Transverse colon (tissue), 4 donors: ENCODE results near the gene SQOR.
A peak's percentile ranks its signal among the peaks of the same experiment; 100 is the strongest.

Experiments used
- CTCF ChIP-seq, 5 experiments: fragments of 200-600 bp in 3 of 5; fragments of 450-650 bp in 2 of 5; sonication (generic) in 3 of 5; IDR thresholded peaks; 1 replicate in 2 of 5; 2 replicates in 3 of 5; pipeline ENCODE4 v1.5.1; 2016 to 2017; ENCODE audit warnings: antibody characterized with exemption in 5 of 5, inconsistent platforms in 3 of 5, mild to moderate bottlenecking in 2 of 5, moderate library complexity in 1 of 5
- EP300 ChIP-seq: sonication (generic); formaldehyde crosslinking; IDR thresholded peaks from one replicate; pipeline ENCODE4 v1.6.1; 2017; ENCODE audit warnings: antibody characterized with exemption, low read depth
- POLR2AphosphoS5 ChIP-seq, 3 donors: sonication (generic); formaldehyde crosslinking; IDR thresholded peaks; one replicate each; pipeline ENCODE4 v1.6.1; 2016; ENCODE audit warnings: antibody characterized with exemption in 3 of 3

- TF ChIP-seq POLR2AphosphoS5 (IDR thresholded peaks at IDR 0.05) (peak; percentile 32 to 72 (median 68)), CTCF (IDR thresholded peaks at IDR 0.05) (no peak), EP300 (no peak)
Measured at GRCh38 chr15:45645026-45645980, 10.5 kb downstream of the SQOR start.
